Fibroblast of mammary gland (primary cell): ENCODE results near the gene HS3ST4.

Experiments used
- DNase-seq: peaks from one replicate; pipeline ENCODE4 v3.0.0-alpha.2; 2010; ENCODE audit warnings: low read depth
- H3K4me3 ChIP-seq: 2 replicates; pipeline ENCODE4 v1.5.1; 2011; ENCODE audit warnings: low read depth, mild to moderate bottlenecking, low read length, moderate library complexity; ENCODE audit not compliant: control insufficient read depth
- CTCF ChIP-seq: conservative IDR thresholded peaks from 2 replicates; pipeline ENCODE4 v1.5.1; 2011; ENCODE audit warnings: low read depth, low read length, inconsistent platforms; ENCODE audit not compliant: control insufficient read depth, insufficient read depth

The HS3ST4 gene

GRCh38 chr16:25783226-25783625, 91.5 kb downstream of the HS3ST4 start:
- DNase-seq: no peak
- no peak for TF ChIP-seq CTCF
- no peak overlapping the region for H3K4me3 ChIP-seq

GRCh38 chr16:25785361-25785760, 93.6 kb downstream of the HS3ST4 start:
- H3K4me3 ChIP-seq: no peak overlapping the region
- DNase-seq: no peak
- TF ChIP-seq CTCF: no peak

GRCh38 chr16:25786748-25787147, 95.0 kb downstream of the HS3ST4 start:
- H3K4me3 ChIP-seq: no peak overlapping the region
- no peak for DNase-seq
- TF ChIP-seq CTCF: no peak

GRCh38 chr16:25788637-25789036, 96.9 kb downstream of the HS3ST4 start:
- TF ChIP-seq CTCF: no peak
- no peak for DNase-seq
- H3K4me3 ChIP-seq: no peak overlapping the region

GRCh38 chr16:25796239-25796638, 104.5 kb downstream of the HS3ST4 start:
- no peak for TF ChIP-seq CTCF
- no peak overlapping the region for H3K4me3 ChIP-seq
- DNase-seq: no peak

GRCh38 chr16:25798065-25798464, 106.3 kb downstream of the HS3ST4 start:
- TF ChIP-seq CTCF: no peak
- no peak for DNase-seq

GRCh38 chr16:25799816-25800215, 108.1 kb downstream of the HS3ST4 start:
- no peak for DNase-seq
- no peak for TF ChIP-seq CTCF
- no peak overlapping the region for H3K4me3 ChIP-seq

More at GRCh38 chr16:25798065-25798464, 106.3 kb downstream of the HS3ST4 start:
- no peak overlapping the region for H3K4me3 ChIP-seq
